OCI-M2 (cell line): Measurements from ENCODE around the gene YIPF3.
"Not testable (repeated sequence)": the region's sequence is repeated elsewhere in the genome, so short reads cannot be mapped to it uniquely, and the experiment has no call there.

Experiments used
- DNase-seq: peaks from one replicate; lab custom pipeline; 2025; ENCODE audit not compliant: unreplicated experiment; lab: John Stamatoyannopoulos, UW

Gene YIPF3

DNA sequence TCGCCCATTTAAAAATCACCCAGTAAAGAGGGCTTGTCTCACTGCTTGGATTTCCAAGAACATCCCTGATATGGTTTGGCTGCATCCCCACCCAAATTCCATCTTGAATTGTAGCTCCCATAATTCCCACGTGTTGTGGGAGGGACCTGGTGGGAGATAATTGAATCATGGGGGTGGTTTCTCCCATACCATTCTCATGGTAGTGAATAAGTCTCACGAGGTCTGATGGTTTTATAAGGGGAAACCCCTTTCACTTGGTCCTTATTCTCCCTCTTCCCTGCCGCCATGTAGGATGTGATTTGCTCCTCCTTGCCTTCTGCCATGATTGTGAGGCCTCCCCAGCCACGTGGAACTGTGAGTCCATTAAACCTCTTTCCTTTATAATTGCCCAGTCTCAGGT is 49.5 kb downstream of the YIPF3 start:
- not testable (repeated sequence) for DNase-seq

DNA sequence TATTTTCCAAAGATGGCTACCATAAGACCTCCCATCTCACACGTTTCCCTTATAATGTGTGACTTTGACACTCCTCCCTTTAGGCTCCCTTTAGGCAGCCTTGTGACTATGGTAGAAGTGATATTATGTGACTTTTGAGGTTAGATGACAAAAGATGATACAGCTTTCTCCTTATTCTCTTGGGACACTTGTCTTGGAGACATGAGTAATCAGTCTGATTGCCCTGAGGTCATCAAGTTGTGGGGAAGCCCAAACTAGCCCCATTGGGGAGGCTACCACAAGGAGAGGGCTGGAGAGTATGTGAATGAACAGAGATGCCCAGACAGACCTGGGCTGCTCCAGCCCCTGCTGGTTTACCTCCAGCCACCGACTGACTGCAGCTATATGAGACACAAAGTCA is 50.8 kb downstream of the YIPF3 start:
- no peak for DNase-seq

DNA sequence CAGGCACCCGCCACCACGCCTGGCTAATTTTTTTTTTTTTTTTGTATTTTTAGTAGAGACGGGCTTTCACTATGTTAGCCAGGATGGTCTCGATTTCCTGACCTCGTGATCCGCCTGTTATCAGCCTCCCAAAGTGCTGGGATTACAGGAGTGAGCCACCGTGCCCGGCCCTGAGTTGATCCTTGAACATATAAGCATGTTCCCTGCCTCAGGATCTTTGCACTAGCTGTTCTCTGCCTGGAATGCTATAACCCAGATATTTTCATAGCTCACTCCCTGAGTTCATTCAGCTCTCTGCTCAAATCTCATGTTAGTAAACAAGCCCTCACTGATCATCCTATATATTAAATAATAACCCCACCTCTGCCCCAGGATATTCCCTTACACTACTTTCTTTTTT is 52.4 kb downstream of the YIPF3 start:
- no peak for DNase-seq

DNA sequence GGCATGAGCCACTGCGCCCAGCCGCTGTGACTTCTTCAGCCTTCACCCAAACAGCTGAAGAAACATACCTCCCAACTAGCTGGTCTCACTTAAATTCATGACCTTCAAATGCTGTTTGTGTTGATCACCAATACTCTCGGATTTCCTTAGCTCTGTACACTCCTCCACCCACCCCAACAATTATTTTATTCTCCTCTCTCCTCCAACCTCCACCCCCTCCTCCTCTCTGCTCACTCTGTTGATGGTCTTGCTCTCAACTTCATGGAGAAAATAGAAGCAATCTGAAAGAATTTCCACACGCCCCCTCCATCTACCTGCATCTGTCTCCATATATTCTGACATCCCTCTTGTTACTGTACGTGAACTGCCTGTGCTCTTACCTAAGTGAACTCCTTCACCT is 54.8 kb downstream of the YIPF3 start:
- DNase-seq = no peak
